ENCODE measurements around the gene VWA7.

The VWA7 gene

GRCh38 chr6:31750411-31751022 is 26.6 kb downstream of the VWA7 start:
- DNase-seq (ENCODE audit: low read depth): no peak

- no peak for DNase-seq (ENCODE audit: low read depth)
These were observed 27.7 kb downstream of the VWA7 start for GRCh38 chr6:31749301-31750036.

- DNase-seq (ENCODE audit: low read depth): no peak
These were observed 32.7 kb downstream of the VWA7 start for GRCh38 chr6:31744422-31744821.

DNA sequence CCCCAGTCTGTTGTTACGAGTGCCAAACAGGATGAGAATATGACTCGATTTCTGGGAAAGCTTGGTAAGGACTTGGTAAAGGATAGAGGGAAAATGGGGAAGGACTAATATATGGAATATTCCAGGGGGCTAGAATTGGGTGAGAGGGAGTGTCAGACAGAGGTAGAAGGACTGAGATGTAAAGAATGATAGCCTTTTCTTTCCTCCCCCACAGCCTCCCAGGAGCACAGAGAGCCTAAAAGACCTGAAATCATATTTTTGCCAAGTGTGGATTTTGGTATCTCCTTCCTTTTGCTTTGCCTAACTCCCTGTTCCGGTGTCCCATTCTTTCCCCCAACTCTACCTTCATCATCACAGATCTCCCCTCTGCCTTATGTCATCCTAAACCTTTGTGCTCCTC is 34.2 kb downstream of the VWA7 start:
- no peak for DNase-seq (ENCODE audit: low read depth)

- no peak for DNase-seq (ENCODE audit: low read depth)
These were observed 35.3 kb downstream of the VWA7 start for GRCh38 chr6:31741815-31742214.

DNA sequence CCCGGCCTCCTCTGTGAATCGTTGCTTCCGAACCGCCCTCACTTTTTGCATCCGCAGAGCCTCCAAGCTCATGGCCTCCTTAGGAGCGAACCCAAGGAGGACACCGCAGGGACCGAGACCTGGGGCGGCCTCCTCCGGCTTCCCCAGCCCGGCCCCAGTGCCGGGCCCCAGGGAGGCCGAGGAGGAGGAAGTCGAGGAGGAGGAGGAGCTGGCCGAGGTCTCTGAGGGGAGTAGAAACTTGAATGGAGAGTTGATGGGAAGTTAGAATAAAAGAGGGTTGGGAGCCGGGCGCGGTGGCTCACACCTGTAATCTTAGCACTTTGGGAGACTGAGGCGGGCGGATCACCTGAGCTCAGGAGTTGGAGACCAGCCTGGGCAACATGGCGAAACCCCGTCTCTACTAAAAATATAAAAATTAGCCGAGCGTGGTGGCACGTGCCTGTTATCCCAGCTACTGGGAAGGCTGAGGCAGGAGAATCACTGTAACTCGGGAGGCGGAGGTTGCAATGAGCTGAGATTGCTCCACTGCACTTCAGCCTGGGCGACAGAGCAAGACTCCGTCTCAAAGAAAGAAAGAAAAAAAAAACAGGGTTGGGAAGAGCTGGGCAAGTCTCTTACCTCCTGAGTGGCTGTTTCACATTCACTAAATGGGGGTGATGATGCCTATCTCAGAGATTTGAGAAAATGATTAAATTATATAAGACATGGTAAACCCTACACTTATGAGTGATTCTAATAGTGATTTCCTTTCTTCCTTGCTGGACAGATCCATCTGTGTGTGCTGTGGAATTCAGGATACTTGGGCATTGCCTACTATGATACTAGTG is 36.5 kb downstream of the VWA7 start:
- no peak for DNase-seq (ENCODE audit: low read depth)

DNA sequence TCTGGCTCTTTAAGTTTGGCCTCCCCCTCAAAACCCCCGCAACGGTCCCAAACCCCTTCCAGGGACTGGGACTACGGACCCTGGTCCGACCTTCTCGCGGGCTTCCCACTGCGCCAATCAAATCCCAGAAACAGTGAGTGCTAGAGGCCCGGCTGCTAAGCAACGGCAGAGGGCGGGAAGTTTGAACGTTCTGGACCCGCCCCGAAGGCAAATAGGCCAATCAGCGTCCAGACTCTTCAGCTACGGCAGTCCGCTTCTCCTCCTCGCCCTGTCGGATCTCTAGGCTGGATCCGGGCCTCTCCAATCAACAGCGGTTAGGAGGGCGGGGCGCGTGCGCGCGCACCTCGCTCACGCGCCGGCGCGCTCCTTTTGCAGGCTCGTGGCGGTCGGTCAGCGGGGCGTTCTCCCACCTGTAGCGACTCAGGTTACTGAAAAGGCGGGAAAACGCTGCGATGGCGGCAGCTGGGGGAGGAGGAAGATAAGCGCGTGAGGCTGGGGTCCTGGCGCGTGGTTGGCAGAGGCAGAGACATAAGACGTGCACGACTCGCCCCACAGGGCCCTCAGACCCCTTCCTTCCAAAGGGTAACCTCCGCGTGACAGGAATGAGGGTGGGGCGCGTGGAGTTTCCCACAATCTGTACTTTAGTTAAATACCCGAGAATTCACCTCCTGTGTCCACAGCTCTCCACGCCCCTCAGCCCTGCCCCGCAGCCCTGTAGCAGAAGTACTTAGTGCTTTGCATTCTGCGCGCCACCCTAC is 37.3 kb downstream of the VWA7 start, which contains the start of gene MSH5:
Gene MSH5 (plus strand): TSS at position 367 of the 758 bp plus-strand sequence. CDS start 462 bp downstream, outside the sequence.
- DNase-seq (ENCODE audit: low read depth): peak; percentile 99

- peak; percentile 82 for DNase-seq (ENCODE audit: low read depth)
These were observed 38.8 kb downstream of the VWA7 start for GRCh38 chr6:31737991-31738979.

DNA sequence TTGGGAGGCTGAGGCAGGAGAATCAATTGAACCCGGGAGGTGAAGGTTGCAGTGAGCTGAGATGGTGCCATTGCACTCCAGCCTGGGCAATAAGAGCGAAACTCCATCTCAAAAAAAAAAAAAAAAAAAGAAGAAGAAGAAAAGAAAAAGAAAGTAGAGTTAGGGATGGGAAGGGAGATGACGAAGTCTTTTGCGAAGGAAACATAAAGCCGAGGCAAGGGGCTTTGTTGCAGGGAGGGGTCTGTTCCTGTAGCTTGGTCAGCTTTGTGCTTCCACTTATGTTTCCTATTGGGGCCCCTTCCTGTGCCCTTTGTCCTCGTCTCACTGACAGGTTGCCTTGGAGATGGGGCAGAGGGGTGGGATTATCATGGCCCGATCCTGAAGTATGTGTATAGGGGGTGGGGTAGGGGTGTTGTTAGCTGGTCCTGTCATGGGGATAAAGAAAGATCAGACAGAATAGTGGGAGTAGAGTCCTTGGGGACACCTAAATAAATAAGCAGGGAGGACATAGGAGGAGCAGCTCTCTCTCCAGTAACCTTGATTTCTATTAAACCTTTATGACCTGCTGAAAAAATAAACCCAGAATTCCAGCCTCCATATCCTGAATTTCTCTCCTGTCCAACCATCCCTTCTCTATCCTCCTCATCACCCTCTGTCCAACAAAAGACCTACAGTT is 39.7 kb downstream of the VWA7 start:
- DNase-seq (ENCODE audit: low read depth): no peak

DNA sequence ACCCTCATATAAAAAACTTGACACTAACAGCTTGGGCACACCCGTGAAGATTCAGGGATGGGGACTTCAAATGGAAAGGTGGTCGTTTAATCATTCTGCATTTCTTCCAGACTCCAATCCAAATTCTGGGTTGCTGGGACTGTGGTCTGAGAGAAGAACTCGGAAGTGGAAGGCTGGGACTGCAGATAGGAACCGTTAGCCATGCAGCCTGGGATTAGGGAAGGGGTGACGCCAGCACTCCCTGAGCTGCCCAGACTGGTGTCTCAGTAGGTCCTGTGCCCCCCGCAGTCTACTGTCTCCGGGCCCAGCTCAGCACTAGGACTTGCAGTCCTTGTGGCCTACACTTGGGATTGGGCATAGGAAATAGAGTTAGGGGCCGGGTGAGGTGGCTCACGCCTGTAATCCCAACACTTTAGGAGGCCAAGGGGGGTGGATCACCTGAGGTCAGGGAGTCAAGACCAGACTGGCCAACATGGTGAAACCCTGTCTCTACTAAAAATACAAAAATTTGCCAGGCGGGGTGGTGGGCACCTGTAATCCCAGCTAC is 40.3 kb downstream of the VWA7 start:
- DNase-seq (ENCODE audit: low read depth): no peak

- peak; percentile 80 for DNase-seq (ENCODE audit: low read depth)
These were observed 40.9 kb downstream of the VWA7 start, which contains the start of gene CLIC1 for GRCh38 chr6:31736021-31736767. CLIC1 (minus strand) TSS chr6:31736530; CDS start chr6:31736300, 230 bp downstream.

DNA sequence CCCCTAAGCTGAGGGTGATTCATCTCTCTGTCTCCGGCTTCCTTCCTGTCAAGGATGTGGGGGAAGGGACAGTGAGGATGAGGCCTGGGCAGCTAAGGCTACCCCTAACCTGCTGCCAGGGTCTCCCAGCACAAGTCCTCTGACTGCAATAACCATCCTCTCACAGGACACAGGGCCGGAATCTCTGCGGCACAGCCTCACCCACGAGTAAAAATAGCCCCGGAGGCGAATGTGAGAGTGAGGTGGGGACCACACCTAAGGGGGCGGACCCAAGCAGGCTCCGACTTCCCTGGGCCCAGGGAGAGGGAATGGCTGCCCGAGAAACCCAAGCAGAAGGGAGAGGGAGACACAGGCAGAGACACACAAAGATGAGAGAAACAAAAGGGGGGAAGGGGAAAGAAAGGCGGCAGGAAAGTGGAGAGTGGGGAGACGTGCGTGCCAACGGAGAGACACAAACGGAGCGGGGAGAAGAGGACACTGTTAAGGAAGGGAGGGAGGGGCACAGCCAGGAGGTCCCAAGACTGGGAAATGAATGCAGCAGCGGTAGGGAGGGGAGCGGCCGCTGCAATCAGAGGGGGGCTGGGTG is 42.2 kb downstream of the VWA7 start:
- peak; percentile 48 for DNase-seq (ENCODE audit: low read depth)

DNA sequence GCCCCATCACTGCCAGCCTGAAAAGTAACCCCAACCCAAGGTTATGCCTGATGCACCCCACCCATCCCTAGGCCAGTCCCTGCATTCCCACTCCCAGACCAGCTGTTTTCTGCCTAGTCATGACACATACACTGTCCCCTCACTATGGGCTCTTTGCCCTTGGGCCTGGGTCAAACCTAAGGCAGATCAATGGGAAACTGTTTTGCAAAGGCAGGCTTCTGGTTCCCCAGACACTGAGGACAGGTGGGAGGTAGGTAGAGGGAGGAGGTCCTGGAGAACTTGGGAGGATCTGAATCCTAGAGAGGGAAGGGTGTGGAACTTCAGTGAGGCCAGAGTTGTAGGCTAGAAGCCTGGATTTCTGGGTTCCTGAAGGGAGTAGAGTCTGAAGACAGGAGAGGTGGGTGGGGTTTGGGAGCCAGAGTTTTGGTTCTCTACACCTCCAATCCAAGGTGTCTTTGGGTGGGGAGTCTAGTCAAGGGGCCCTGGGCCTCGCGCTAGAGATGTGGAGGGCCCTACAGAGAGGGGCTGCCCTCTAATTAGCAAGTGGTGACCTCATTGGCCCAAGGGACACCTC is 42.8 kb downstream of the VWA7 start:
- no peak for DNase-seq (ENCODE audit: low read depth)

- DNase-seq (ENCODE audit: low read depth): no peak
These were observed 43.4 kb downstream of the VWA7 start for GRCh38 chr6:31733734-31734133.

DNA sequence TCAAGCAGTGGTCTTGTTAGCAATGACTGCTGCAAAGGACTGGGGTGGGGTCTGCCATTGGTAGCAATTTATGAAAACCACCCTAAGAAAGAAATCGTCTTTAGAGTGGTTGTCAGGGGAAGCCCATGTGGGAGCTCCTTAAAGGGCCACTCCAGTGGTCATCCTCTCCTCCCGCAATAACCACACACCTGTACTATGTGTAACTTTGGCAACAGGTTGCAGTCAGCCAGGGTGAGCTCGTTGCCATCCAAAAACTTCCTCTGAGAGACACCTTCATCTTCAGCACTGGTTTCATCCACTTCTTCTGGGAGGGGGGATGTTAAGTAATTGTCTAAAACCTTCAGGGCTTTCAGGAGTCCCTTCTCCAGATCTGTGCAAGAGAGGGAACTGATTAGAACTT is 45.1 kb downstream of the VWA7 start:
- DNase-seq (ENCODE audit: low read depth): no peak

DNA sequence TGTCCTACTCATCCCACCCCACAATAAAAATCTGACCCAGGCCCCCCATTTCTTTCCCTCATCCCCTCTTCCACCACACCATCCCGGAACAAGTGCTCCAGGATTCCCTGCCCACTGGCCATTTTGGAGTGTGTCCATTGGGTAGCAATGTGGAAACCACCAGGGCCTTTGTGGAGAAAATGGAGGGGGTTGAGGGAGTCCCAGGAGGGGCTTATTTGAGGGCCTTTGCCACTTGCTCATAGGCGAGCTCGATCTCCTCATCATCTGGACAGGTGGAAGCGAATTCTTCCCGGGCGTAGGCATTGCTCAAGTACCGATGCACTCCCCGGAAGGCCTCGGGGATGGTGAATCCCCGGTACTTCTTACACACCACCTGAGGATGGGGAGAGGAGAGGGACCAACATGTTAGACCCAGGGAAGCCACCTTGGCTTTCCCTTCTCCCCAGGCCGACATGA is 46.5 kb downstream of the VWA7 start:
- no peak for DNase-seq (ENCODE audit: low read depth)

- peak; percentile 82 for DNase-seq (ENCODE audit: low read depth)
These were observed 47.0 kb downstream of the VWA7 start for GRCh38 chr6:31729979-31730630.

- peak; percentile 92 for DNase-seq (ENCODE audit: low read depth)
These were observed 47.6 kb downstream of the VWA7 start for GRCh38 chr6:31729515-31729978.
